ENCODE data around the gene NTF3.

DNA sequence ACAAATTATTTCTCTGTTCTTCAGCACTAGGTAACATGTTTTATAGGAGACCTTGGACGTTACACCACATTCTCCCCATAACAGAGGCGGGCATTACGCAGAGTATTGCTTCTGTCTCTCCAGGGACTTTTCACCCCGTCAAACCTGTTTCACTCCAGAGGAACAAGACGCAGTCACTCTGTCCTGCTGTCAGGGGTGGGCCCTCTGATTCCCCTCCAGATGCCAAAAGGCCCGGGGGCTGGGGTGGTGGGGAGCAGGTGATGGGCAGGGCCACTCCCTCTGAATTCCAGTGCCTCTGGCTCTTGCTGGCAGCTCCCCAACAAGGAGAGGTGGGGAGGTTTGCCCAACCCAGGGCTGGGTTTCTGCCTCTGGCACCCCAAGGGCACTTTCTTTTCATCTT is 71.9 kb downstream of the NTF3 start:
- TF ChIP-seq, protein P1, sequence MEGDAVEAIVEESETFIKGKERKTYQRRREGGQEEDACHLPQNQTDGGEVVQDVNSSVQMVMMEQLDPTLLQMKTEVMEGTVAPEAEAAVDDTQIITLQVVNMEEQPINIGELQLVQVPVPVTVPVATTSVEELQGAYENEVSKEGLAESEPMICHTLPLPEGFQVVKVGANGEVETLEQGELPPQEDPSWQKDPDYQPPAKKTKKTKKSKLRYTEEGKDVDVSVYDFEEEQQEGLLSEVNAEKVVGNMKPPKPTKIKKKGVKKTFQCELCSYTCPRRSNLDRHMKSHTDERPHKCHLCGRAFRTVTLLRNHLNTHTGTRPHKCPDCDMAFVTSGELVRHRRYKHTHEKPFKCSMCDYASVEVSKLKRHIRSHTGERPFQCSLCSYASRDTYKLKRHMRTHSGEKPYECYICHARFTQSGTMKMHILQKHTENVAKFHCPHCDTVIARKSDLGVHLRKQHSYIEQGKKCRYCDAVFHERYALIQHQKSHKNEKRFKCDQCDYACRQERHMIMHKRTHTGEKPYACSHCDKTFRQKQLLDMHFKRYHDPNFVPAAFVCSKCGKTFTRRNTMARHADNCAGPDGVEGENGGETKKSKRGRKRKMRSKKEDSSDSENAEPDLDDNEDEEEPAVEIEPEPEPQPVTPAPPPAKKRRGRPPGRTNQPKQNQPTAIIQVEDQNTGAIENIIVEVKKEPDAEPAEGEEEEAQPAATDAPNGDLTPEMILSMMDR (IDR thresholded peaks at IDR 0.05), result no peak
- TF ChIP-seq ZFX (IDR thresholded peaks at IDR 0.05; ENCODE audit: borderline replicate concordance), result no peak

Data from 22Rv1 (cell line).